CD4-positive, alpha-beta T cell treated with Interleukin-2 at 100 ng/mL for 4 hours (primary cell): Measurements from ENCODE around the gene RFX8.
"Not testable (repeated sequence)": the region's sequence is repeated elsewhere in the genome, so short reads cannot be mapped to it uniquely, and the experiment has no call there.

ENCODE experiments used
- DNase-seq: peaks from one replicate; pipeline ENCODE4 v3.0.0-alpha.2; 2020; ENCODE audit warnings: low spot score

RFX8 gene

GRCh38 chr2:101440127-101440738 lies 34.7 kb downstream of the RFX8 start:
- no peak for DNase-seq

GRCh38 chr2:101439716-101440115 lies 35.2 kb downstream of the RFX8 start:
- DNase-seq: no peak

- not testable (repeated sequence) for DNase-seq
These were observed 36.4 kb downstream of the RFX8 start for GRCh38 chr2:101438555-101438954.

- DNase-seq: no peak
These were observed 39.7 kb downstream of the RFX8 start for GRCh38 chr2:101435001-101435862.

- DNase-seq: no peak
These were observed 41.4 kb downstream of the RFX8 start for GRCh38 chr2:101433465-101433864.

GRCh38 chr2:101432411-101433181 lies 42.3 kb downstream of the RFX8 start:
- no peak for DNase-seq

- no peak for DNase-seq
These were observed 43.4 kb downstream of the RFX8 start for GRCh38 chr2:101431486-101431885.

GRCh38 chr2:101430156-101430555 lies 44.8 kb downstream of the RFX8 start:
- no peak for DNase-seq

GRCh38 chr2:101429453-101429852 lies 45.5 kb downstream of the RFX8 start:
- no peak for DNase-seq

GRCh38 chr2:101428422-101429176 lies 46.3 kb downstream of the RFX8 start:
- no peak for DNase-seq

- DNase-seq: no peak
These were observed 47.2 kb downstream of the RFX8 start for GRCh38 chr2:101427743-101428142.

GRCh38 chr2:101427240-101427639 lies 47.7 kb downstream of the RFX8 start:
- no peak for DNase-seq

- DNase-seq: no peak
These were observed 48.1 kb downstream of the RFX8 start for GRCh38 chr2:101426822-101427221.

GRCh38 chr2:101420623-101421022 lies 54.3 kb downstream of the RFX8 start:
- DNase-seq: no peak

- DNase-seq: peak; percentile 73
These were observed 55.7 kb downstream of the RFX8 start for GRCh38 chr2:101419096-101419663.

- no peak for DNase-seq
These were observed 56.3 kb downstream of the RFX8 start for GRCh38 chr2:101418460-101419095.

- no peak for DNase-seq
These were observed 58.3 kb downstream of the RFX8 start for GRCh38 chr2:101416609-101417008.

- DNase-seq: no peak
These were observed 59.0 kb downstream of the RFX8 start for GRCh38 chr2:101415884-101416283.

GRCh38 chr2:101415220-101415619 lies 59.7 kb downstream of the RFX8 start:
- DNase-seq: no peak

GRCh38 chr2:101412092-101412694 lies 62.7 kb downstream of the RFX8 start:
- no peak for DNase-seq

GRCh38 chr2:101410746-101411145 lies 64.2 kb downstream of the RFX8 start:
- DNase-seq: no peak
